Measurements from ENCODE around the gene ADORA1. TPM values are rescaled to one million over a fixed set of nuclear protein-coding genes. Genes with fewer than 3 reads are reported as not detected.

Gene ADORA1
- total RNA-seq, 1 donor from 2014 or later: 1.5 TPM

DNA sequence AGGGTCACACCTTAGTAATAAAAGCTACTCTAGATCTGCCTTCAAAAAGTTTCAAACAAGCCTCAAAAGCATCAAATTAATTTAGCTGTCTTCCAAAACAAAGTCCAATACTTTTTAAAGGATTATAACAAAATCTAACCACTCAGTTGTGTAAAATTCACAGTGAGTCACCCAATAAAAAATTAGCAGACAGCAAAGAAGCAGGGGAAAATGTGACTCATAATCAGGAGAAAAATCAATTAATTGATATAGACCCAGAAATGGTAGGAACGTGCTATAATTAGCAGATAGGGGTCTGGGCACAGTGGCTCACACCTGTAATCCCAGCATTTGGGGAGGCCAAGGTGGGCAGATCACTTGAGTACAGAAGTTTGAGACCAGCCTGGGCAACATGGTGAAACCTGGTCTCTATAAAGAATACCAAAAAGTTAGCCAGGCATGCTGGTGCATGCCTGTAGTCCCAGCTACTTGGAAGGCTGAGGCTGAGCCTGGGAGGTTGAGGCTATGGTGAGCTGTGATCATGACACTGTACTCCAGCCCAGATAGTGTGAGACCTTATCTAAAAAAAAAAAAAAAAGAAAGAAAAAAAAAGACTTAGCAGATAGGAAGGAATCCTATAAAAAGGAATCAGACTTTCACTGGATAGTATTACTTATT lies 33.6 kb upstream of the ADORA1 start:
- no peak for DNase-seq (ENCODE audit: low spot score)

DNA sequence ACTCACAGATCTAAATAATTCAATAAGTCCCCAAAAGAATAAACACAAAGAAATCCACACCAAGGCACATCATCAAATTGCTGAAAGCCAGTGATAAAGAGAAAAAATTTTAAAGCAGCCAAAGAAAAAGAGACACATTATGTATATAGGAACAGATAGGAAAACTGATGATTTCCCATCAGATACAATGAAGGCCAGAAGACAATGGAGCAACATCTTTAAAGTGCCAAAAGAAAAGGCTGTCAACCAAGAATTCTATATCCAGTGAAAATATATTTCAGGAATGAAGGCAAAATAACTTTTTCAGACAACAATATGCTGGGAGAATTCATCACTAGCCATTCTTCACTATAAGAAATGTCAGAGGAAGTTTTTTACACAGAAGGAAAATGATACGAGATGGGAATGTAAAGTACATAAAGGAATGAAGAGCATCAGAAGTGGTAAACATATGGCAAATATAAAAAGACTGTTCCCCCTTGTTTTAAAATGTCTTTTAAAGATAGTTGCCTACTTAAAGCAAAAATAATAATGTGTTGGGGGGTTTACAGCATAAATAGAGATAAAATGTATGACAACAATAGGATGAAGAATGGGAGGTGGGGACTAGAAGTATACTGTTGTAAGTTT lies 32.4 kb upstream of the ADORA1 start:
- no peak for DNase-seq (ENCODE audit: low spot score)

DNA sequence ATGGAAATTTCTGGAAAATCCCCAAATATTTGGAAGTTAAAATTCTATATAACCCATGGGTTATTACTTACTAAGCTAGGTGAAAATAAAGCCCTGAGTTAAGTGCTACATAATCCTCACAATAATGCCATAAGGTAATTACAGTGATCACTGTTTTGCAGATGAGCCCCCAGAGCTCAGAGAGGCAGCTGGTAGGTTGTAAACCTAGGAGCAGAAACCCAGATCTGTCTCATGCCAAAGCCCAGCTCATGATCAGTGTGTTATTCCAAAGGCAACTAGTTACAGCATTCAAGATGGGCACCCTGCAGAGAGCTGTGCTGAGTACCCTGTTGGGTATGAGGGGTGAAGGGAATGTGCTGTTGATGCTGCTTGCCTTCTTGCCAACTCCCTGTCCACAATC lies 31.0 kb upstream of the ADORA1 start:
- DNase-seq (ENCODE audit: low spot score): no peak

DNA sequence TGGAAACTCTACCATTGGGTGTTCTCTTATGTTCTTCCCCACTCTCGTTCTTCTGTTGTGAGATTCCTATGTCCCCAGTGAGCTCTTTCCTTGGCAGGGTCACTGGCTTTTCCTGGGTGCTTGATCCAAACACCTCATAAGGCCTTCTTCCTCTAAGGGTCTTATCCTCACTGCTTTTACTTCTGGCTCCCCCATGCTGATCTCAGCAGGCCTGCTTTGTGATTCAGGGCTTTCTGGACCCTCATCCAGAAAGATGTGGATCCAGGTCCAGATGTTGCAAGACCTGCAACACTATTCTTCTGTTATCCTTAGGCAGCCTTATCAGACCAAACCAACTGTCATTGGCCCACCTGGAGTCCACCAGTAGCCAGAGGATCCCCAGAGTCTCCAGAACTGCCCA lies 30.5 kb upstream of the ADORA1 start:
- no peak for DNase-seq (ENCODE audit: low spot score)

DNA sequence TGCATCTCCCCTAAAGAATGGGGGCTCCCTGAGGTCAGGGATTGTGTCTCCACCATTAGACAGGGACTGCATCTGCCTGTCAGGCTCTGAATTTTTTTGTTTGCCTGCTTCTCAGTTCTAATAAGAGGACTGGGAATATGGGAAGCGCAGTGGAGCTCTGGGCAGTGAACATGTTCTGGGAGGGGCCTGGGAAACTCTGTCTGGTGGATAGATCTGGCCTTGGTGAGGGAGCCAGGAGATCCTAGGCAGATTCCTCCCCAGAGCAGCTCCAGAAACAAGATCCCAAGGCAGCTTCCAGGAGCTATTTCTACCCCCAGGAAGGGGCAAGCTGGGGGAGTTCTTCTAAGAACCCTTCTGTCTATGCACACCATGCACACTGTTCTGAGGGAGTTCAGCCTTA lies 29.1 kb upstream of the ADORA1 start:
- DNase-seq (ENCODE audit: low spot score): no peak

DNA sequence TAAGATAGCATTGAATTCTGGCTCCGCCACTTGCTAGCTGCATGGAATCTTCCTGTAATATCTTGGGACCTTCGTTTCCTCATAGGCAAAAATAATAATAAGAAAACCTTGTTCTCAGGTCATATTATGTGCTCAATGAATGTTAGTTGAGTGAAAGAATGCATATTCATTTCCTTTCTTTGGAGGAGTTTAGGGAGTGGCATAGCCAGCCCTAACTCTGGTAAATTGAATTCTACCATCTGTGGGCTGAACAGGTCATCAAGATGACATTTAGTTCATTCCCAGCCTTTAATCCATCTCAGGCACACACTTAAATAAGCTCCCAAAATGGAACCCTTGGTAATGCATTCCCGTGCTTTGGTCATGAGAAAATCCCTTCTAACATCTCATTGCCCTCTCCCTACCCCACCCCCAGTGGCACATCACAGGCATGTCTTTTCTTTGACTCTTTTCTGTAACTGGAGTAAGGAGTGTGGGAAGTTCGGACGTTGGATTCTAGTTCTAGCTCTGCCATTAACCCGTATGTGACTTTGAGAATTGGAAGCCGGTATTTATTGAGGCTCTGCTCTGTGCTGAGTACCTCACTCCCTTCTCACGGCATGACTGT lies 28.5 kb upstream of the ADORA1 start:
- no peak for DNase-seq (ENCODE audit: low spot score)

DNA sequence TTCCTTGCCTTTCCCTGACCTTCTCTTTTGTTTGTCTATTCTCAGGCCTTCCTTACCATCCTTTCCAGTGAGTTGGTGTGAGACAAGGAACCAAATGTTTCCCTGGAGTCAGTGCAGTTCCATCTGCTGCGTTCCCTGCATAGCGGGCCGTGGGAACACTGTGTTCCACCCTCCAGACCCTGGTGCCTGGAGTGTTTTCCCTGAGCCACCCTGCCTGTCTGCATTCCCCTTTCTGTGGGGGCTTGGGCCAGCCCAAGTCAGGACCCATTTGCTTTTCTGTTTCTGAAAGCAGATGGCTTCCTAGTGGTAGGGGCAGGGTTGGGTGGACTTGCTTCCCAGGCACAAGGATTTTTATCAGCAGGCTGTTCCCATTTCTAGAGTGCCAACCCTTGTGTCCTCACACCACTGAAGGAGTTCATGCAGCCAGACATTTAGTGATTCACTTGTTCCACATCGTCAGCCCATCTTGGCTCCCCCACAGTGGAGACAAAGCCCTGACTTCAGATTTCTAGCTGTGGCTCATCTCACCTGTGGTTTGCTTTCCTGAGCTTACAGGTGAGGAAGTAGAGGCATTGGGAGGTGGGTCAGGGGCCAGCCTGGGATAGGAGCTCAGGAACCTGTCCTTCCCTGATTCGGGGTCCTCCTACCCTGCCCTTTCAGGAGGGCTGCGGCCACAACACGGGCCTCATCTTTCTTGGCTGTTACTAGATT lies 27.6 kb upstream of the ADORA1 start:
- no peak for DNase-seq (ENCODE audit: low spot score)

DNA sequence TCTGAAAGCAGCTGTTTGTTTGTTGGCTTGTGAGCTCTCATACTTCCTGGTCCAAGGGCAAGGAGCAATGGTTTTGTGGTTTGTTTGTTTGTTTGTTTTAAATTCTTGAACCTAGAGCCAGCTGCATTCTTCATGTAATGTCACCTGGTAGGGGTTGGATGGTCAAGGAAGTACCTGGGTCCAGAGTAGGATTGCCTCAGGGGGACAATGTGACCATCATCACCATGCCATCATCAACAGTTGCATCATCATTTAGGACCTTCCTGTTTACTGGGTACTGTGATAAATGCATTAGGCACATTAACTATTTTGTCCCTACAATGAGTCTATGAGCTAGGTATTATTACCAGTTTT lies 27.0 kb upstream of the ADORA1 start:
- DNase-seq (ENCODE audit: low spot score): no peak

DNA sequence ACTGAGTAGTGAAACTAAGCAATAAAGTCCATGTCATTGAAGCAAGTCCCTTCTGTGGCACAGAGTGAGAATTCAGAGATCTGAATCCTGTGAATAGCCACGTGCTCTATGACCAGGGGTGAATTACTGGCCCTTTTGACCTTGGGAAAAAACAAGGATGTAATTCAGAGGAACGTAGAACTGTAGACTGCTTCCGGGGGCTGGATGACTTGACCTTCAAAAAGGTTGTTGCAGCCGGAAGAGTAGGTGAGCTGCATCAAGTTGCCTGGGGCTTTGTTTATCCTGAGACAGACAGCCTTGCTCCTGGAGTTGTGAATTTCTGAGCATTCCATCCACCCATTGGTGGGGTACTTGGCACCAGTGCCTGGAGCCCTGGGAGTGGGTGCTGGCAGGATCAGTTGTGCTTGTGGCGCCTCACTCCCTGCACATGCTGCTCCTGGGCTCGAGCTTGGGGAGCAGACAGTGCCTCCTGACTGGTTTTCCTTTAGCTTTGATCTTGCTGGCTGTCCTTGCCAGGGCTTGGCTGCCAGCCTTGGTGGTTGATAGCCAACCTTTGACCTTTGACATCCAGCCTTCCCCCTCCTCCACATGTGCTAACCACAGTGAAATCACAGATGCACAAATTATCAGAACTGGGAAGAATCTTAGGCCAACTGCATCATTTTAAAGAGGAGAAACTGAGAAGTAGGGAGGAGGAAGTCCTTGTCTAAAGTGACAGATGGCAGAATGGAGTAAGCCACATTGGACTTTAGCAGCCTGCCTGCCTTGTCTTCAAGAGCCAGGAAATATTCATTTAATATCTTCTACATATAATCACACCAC lies 25.5 kb upstream of the ADORA1 start:
- DNase-seq (ENCODE audit: low spot score): no peak

DNA sequence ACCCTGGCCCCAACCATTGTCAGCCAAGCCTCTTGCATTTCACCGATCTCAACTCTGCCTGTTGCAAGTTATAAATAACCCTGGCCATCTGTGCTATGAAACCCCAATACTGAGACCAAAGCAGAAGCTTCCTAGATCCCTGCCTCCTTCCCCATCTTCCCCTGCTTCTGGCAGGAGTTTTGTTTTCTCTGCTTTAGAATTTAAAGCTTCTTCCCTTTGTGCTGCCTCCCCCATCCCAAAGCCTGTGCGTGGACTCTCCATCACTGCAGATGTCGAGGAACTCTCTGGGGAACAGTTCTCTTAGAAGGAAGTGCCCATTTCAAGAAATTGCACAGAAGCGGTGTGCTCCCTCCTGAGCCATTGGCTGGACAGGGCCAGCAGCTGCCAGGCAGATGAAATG lies 24.3 kb upstream of the ADORA1 start:
- no peak for DNase-seq (ENCODE audit: low spot score)

DNA sequence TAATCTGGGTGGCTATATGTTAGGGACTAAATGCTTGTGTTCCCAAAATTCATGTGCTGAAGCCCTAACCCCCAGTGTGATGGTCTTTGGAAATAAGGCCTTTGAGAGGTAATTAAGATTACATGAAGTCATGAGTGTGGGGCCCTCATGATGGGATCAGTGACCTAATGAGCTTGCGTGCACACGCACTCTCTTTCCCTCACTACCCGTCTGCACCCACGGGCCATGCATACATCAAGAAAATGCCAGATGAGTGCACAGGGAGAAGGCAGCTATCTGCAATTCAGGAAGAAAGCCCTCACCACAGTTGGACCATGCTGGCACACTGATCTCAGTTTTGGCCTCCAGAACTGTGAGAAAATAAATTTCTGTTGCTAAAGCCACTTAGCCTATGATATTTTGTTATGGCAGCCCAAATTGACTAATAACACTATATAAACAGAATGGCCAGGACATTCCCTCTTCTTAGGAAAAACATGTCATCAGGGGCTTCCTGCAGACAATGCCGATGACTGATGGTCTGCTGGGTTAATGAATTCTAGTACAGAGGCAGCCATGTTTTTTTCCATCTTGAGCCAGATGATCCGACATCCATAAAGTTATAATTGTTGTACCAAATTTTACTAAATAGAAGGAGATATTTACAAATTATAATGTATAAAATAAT lies 23.6 kb upstream of the ADORA1 start:
- DNase-seq (ENCODE audit: low spot score): no peak

DNA sequence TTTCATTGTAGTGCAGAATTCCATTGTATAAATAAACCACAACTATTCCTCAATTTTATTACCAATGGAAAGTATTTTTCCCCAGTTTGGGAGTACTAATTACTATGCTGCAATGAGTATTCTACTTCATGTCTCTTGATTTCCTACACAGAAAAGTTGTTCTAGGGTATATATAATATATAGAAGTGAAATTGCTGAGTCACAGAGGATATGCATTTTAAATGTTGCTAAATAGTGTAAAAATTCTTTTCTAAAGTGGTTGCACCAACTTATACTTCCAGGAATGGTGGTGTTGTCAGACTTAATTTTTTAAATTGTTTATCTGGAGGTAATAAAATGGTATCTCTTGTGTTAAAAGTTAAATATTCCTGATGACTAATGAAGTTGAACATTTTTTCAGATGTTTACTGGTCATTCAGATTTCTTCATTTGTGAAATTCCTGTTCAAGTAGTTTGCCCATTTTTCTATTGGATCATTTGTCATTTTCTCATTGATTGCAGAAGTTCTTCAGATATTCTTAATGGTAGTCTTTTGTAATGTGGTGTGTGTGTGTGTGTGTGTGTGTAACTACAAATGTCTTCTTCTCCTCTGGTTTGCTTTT lies 22.6 kb upstream of the ADORA1 start:
- DNase-seq (ENCODE audit: low spot score): no peak

DNA sequence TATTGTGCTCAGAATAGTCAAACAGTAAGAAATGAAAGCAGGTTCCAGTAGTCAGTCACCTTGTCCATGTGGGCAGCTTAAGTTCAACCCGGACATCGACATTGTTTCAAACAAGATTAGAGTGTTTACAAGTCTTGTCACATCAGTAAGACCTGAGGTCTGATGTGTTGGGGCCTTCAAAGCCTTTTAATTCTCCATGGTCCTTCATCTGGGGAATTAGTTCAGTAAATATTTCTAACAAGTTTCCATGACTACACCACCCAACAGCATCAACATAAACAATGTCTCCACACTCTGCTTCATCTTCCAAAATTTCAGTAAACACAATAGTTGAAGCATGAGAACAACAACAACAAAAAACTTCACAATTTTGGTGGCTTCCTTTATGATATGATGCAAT lies 15.1 kb upstream of the ADORA1 start:
- no peak for DNase-seq (ENCODE audit: low spot score)

DNA sequence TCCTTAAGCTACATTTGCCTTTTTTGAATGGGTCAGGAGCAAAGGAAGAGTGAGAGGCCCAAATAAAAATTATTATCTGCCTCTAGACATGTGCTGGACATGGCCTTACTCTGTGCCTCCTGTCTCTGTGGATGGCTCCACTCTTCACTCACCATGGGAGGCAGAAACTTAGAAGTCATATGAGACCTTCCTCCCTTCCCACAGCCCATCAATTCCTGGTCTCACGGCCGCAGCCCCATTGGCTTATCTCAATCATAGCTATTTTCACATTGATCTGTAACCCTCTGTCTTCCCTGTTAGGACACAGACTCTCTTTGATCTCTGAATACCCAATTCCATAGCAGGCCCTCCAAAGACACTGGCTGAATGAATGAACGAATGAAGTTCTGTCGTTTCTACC lies 14.2 kb upstream of the ADORA1 start:
- no peak for DNase-seq (ENCODE audit: low spot score)

DNA sequence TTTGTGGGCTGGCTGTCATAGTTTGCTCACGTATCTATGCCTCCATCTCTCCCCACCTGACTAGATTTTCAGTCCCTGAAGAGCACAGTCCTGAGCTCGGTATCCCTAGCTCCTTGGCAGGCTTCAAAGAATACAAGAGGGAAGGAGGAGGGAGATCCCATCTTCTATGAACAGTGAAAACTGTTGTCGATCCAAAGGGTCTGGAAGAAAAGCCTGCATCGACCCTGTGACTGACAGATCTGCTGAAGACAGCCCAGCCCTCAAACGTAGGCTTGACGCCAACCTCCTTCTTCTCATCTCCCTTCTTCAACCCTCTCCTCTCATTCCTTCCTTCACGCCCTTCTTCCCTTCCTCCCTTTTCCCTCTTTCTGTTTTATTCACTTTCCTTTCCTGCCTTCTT lies 13.3 kb upstream of the ADORA1 start:
- no peak for DNase-seq (ENCODE audit: low spot score)

DNA sequence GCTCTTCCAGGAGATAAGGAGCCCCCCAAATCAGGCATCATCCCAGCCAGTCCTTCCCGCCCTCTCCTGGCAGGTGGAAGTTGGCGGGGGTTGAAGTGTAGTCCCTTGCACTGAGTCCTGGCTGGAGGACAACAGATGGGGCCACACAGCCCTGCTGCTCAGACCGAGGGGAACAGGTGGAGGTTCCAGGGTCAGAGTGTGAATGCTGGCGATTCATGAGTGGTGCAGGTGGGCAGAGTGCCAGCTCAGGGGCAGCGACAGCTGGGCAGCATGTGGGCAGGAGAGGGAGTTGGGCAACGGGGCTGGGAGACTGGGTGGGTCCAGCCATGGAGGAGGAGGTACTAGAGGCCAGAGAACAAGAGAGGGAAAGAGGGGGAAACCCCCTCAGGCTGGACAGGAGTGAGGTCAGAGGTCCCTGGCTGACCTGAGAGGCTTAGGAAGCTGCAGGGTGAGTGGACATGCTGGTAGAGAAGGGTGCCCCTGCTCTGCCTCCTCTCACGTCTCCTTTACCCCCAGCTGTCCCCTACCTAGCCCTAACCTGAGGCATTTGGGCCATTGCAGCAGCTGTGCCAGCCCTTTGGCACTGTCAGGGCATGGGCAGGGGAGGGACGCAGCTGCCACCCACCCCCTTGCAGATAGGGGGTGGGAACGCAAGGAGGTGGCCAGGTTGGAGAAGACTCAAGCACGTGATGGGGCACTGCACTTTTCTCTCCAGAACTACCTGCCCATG lies 11.3 kb upstream of the ADORA1 start:
- no peak for DNase-seq (ENCODE audit: low spot score)

DNA sequence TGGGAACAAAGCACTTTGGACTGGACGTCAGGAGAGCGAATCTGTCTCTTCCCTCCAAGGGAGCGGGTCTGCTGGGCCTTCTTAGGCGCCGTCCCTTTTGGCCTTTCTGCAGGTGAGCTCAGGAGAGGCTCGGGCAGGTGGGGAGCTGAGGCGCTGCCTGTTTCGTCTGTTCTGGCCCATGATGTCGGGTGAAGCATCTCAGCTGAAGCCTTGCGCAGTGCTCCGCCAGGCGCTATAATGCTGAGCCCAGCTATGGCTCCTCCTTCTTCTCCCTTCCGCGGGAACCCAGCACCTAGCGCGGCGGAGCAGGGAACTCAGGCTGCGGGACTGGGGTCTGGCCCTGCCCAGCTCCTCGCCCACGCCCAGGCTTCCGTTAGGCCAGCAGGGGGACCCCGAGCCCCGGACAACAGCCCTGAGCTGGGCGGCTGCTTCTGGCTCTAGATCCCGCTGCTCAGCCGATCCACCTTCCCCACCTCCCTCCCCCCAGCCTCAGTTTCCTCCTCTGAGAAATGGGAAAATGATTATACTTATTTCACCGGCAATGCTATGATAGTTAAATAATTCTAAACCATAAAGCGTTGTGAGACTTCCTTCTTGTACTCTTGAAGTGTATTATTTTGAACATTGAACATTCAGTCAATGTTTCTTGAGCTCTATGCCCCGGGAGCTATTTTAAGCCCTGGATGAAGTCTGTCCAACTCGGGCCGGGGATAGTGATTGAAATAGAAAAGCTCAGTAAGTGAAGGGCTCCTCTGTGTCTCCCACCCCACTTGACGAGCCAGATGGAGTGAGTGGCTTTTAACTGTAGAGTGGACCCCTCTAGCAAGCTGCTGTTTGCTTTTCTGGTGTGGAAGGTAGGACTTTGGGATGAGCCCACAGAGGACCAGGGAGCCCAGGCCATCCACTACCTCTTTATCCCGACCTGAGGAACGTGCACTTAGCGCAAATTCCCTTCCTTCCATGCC lies 9.6 kb upstream of the ADORA1 start:
- DNase-seq (ENCODE audit: low spot score): peak; percentile 68

DNA sequence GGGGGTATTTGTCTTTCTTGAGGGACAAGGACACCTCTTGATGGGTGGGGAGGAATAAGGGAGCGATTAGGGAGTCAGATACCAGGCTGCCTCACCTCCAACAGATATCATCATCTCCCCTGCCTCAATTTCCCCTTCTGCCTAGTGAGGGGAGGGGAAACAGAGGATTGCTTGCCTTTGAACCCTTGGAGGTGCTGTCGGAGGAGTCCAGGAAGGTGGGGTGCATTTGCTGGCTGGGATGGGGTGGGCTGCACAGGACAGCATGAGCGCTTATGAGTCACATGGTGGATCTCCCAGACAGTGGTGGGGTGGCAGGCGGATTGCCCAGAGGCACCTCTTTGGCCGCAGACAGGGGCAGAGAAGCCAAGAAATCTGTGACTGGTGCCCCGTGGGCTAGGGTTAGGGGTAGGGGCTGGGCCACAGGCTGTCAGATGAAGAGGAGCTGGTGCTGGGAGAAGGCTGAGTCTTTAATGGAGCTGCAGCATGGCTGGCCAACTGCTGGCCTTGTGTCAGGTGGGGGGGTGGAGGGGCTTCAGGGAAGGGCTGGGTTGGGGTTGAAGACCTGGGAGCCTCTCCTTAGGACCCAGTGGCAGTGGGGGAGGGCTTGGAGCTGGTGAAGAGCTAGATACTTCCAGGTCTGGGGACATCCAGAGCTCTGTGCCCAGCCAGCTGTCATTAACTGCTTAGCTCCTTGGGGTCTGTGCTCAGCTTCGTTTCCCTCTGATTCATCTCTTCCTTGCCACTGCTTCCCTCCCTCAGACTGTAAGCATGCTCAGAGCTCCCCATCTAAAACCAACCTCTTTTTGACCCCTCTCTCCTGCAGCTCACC lies 7.0 kb upstream of the ADORA1 start:
- no peak for DNase-seq (ENCODE audit: low spot score)

Measured in ureter (tissue), 1 donor.